Measurements from ENCODE around the gene NPDC1.
"Not testable (repeated sequence)": the region's sequence is repeated elsewhere in the genome, so short reads cannot be mapped to it uniquely, and the experiment has no call there.

The NPDC1 gene

DNA sequence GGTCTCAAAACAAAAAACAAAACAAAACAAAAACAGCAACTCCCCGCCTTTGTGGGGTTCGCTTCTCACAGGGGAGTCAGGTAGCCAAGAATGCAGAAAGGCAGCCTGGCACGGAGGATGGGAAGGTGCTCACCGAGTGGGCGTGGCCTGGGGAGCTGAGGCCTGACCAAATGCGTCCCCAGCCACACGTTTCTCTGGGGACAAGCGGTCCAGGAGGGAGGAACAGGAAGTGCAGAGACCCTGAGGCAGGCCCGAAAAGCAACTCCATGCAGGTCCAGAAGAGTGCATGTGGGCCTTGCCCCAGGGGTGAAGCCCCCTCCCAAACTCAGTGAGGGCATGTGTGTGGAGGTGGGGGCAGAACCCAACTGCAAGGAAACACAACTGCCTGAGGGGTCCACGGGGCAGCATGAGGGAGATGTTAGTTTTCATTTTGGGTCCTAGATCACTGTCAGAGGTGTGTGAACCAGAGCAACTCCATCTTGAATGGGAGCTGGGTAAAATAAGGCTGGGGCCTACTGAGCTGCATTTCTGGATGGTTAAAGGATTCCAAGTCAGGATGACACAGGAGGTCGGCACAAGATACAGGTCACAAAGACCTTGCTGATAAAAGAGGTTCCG is 28.8 kb upstream of the NPDC1 start:
- DNase-seq = no peak

DNA sequence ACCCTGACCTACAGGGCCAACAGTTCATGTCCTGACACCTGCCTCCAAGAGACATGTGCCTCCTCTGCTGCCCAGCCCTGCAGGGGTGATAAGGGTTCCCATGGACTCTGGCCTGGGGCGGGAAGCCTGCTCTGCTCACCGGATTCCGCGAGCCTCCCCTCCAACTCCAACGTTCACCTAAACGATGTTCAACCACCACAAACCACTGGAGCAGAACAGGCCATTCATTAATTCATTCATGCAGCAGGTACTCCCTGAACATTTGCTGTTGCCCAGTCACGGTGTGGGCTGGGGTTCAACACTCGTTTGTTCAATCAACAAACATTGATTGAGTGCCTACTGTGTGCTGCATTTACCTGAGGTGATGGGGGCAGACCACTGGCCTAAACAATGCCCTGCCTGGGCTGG is 28.0 kb upstream of the NPDC1 start:
- no peak for DNase-seq

DNA sequence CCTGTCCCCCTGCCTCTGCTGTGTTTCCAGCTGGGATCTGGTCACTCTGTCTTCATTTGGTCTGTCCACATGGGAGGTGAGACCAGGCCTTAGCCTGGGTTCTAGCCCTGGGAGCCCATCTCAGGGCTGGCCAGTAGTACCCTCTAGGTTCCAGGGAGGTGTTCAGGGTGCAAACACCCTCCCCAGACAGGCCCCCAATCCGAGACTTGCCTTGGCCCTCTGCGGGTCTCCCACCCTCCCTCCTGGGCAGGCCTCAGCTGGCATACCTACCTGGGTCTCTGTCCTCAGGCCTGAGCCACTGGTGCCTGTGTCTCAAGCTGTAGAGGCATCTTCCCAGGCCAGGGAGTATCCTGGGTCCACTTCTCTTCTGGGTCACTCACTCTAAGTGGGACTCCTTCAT is 25.3 kb upstream of the NPDC1 start:
- no peak for DNase-seq

DNA sequence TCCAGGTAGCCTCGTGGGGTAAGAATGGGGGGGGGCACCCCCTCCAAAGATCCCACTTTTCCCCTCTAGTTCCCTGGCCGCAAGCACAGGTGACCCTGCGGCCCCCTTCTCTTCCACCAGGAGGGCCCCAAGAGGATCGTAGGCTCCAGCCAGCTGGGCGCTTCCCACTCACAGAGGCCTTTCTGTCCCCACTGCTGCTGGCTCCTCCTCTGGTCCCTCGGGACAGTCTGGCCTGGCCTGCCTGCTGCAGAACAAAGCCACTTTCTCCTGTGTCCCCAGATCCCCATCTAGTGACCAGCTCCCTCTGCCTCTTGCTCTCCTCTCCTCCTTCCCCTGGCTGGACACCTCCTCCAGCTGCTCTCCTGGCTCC is 24.9 kb upstream of the NPDC1 start:
- DNase-seq = no peak

DNA sequence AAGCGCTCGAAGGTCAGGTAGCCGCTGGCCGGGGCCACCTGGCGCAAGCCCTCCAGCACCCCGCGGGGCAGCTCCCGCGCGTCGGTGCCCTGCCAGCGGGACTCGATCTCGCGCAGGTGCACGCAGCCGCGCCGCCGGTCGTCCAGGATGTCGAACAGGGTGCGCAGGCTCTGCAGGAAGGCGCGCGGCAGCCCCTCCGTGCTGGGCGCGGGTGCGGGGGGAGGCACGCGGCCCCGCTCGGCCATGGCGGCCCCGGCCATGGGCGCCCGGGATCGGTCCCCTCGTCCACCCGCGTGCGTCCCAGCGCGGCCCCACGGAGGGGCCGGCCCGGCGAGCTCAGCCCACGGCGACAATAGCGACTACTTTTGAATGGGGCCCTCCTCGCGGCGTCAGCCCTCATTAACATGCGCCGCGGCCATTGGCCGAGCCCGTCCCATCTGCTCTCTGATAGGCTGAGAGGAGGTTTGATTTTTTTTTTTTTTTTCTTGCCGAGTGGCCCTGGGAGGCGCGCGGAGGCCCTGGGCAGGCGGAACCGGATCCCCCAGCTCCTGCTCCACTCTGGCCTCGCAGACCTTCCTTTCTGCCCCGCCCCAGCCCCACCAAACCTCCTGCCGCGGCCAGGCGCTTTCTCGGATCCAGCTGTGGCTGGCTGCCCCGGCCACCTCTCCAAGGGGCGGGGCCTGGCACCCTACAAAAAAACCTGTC is 24.4 kb upstream of the NPDC1 start, which contains the start of gene SAPCD2:
Gene SAPCD2, minus strand, starts transcription at position 357 of the 705 bp plus-strand sequence. Its CDS starts 97 bp downstream, at position 260.
- peak; percentile 70 to 92 (median 82) for DNase-seq

DNA sequence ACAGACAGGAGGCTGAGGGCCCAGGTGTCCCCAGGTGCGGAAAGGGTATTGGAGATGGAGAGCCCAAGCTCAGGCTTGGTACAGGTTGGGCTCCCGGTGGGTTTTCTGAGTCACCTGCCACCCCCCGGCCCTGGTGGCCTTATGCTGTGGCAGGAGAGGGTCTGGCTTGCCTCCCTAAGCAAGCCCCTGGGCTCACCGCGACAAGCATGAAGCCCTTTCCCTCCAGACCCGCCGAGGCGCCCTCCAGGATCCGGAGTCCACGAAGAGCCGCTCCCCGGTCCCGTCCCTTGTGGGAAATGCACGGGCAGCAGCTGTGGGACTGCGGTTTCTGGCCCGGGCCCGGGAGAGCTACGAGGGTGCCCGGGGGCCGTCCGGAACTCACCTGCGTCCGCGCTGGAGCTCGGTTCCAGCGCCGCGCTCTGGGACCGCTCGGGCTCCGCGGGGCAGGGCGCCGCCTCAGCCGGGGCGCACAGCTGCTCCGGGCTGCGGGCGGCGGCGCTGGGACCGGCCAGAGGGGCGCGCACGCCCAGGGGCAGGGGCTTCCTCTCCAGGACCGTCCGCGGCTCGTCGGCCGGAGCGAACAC is 23.6 kb upstream of the NPDC1 start:
- no peak for DNase-seq

DNA sequence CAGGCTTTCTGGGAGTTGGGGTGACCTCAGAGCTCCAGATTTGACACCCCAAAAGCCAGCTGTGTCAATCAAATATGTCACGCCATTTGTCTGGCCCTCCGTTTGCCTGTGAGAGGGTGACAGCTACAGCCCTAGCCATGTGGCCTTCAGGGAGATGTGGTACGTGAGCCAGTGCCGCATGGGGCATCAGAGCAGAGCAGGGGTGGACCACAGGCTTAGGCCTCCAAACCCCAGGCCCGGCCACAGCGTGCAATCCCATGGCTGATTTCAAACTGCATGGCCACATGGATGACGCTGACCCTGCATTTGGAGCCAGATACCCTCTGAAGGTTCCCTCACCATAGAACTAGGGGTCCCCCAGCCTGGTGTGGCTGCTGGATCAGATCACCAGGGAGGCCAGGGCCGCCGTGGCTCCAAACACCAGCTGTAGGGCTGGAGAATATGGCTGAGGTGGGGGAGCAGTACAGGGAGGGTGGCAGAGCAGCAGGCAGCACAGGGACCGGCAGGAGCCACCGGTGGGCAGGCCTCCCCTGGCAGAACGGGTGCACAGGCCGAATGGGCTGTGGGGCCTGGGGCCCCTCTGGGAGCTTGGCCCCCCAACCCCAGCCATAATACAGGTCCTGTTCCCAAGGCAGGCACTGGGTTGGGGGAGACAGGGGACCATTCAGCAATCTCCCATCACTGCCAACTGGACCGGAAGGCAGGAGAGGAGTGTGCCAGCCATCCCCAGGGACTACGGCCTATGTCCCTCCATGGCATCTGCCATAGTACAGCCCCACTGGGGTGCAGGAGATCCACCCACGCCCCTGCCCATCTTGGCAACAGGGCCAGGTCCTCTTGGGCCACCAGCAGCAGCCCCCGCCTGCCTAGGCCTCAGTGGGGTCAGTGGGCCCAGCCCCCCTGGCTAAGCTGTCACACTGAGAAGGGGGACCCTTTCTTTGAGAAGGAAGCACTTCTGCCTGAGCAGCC is 22.8 kb upstream of the NPDC1 start:
- no peak for DNase-seq

DNA sequence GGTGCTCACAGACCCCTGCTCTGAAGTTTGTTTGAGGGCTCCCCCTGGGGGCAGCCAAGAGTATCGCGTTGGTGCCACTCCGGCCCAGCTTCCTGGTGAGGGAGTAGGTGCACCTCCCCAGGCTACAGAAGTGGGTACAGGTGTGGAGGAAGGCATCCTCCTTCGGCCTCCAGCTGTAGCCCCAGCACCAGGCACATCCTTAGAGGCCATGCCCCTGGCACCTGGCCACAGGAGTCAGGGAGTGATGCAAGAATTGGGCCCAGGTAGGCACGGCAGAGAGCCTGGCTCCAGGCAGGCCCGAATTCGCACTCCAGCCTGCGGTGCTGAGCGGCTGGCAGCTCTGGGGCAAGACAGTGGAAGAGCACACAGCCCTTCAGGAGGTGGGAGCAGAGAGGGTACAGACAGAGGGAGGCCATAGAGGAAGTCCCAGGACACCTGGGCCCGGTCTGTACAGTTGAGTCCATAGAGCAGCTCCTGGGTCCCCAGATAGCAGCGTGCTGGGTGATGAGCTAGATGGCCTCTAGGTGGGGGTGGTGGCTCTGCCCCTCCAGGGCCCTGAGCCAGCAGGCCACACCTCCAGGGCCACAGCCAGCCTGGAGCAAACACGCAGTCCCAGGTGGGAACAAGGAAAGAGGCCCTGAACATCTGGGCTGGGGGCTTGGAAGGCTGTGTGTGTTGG is 22.0 kb upstream of the NPDC1 start:
- DNase-seq = peak; percentile 74 to 89 (median 80)

DNA sequence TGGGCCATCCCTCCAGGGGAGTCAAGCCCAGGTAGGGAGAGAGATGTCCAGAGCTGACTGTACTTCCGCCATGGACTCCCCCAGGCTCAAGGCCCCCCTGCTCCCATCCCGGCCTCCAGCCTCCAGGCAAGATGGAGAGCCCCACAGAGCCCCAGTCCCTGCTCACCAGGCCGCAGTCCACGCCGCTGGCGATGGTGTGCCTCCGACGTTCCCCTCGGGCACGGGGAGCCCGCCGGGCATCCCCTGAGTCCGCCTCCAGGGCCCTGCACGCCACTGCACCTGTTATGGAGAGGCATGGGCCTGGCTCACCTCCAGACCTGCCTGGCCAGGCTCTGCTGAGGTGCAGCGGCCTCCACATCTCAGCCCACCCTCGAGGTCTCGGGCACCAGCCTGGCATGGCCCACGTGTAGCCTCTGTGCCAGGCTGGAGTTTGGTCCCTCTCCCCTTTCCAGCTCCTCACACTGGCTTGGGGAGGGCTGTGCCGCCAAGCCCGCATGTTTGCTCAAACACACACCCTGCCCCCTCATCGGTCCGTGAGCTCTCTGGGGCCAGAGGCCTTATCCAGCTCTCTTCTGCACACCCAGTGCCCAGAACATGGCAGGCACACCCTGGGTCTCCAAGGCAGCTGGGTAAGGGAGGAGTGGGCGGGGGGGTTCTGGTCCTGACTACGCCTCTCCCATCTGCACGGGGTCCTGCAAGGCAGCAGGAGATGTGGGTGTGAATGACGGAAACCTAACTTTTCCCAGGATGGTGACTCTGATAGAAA is 20.3 kb upstream of the NPDC1 start:
- DNase-seq = no peak

DNA sequence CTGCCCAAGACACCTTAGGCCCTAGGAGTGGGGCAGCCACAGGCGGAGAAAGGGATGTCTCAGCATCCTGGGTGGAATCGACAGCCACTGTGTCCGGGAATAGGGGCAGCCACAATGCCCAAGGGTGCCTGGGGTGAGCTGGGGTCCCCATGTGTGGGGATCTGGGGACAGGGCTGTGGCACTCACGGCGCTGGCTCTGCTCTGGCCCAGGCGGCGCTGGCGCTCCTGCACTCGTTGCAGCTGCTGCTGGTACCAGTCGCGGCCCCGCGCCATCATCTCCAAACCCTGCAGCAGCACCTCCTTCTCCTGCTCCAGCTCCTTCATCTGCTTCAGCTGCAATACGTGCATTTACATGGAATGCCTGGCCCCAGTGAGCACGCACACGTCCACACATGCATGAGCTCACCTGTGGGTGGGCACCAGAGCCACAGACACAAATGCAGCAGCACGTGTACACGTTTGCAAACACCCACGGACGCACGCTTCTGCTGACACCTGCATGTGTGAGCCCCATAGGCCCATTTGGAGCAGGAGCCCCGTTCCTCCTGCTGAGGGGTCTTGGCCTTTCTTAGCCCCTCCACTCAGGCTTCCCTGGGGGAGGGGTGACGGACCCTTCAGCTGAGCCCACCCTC is 19.5 kb upstream of the NPDC1 start:
- DNase-seq = no peak

DNA sequence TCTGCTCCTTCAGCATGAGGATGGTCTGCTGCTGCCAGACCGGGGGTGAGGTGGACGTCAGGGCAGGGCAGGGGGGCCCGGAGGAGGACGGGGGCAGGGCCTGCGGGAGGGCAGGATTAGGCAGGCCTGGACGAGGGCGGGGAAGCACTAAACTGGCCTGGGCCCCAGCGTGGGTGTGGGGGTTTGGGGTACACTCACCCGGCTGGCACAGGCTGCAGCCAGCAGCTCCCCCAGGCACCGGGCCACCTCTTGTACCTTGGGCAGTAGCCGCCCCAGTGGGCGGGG is 18.8 kb upstream of the NPDC1 start:
- no peak for DNase-seq

DNA sequence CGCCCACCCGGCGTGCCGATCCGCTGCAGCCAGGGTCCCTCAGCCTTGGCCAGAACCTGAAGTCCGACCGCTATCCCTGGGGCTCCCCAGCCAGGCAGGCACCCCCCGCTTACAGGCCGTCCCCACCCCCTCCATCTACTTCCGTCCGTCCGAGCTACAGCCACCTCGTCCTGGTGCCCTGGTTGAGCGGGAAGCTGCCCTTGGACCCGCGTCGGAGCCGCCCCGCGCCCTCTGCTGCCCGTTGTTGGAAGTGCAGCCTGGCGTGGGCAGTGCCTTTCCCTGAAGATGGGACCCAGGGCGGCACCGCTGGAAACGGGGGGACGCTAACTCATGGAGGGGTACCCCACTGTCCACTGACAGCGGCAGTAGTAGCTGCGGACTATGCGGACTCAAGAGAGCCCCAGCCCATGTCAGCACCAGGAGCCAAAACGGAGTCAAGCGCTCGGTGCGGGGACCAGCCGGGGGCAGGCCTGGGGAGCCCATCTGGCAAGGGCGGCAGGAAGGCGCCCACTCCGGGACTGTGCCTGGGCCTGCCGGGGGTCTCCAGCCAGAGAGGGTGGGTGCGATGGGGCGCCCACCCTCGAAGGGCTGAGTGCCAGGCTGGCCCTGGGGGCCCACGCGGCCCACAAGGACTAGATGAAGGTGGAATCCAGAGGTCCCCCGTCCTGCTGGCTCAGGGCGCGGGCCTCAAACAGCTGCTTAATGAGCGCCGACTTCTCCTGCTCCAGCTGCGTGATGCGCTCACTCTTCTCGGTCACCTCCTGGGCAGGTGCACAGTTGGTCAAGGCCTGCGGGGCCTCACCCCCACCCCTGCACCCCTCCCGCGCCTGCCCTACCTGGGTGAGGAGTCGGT is 18.3 kb upstream of the NPDC1 start:
- peak in 5 of 6 experiments; percentile 22 to 50 (median 30) for DNase-seq

DNA sequence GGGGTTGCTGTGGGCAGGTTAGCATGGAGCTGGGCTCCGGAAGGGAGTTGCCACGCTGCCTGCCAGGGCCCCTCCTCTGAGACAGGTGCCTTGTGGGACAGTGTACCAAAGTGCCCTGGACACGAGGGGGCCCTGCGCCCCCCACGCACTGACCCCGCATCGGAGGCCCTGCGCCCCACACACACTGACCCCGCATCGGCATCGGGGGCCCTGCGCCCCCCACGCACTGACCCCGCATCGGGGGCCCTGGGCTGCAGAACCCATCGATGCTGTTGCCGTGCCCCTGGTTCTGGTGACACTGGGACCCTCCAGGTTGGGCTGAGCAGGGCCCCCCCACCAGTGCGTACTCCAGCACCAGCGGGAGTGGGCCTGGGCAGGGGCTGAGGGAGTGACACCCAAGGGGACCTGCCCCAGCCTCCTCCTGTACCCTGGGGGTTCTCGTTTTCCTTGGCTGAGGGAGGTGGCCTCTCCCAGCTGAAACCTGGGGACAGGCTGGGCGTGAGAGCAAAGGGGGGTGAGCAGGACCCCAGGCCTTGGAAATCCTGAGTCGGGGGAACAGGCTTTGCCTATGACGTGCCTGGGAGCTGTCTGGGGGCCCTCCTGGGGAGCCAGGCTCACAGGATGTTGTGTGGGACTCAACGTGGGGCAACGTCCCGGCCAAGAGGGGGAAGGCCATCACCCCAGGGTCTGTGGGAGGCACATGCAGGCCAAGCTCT is 17.5 kb upstream of the NPDC1 start:
- DNase-seq = no peak

DNA sequence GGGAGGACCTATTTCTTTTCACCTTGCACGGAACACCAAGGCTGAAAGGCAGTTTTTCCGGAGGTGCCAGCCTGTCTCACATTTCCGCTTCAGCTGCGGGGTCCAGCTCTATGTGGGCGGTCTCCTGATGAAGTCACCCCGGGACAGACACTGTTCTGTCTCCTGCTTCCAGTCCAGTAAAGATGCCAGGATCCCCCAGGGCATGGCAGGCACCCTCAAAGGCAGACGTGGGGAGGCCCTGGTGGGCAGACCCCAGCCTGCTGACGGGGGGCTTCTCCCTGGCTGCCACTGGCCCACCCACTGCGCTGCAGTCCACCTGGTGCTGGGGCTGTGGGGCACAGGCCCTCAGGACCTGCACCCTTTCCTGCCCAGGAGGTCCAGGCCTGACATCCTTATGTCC is 16.8 kb upstream of the NPDC1 start:
- not testable (repeated sequence) for DNase-seq

DNA sequence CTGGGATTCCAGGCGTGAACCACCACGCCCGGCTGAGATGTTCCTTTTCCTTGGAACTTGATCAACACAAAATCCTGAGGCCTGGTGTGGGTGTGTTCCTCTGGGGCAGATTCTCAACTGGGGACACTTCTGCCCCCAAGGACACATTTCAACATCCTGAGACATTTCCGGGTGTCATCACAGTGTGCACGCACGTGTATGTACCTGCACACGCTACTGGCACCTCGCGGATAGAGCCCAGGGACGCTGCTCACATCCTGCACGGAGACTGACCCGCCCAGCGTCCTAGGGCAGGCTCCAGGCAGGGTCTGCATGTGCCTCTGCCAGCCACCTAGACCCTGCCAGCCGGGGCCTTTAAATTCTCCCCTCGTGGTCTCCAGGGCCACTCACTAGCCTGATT is 16.4 kb upstream of the NPDC1 start:
- no peak for DNase-seq

DNA sequence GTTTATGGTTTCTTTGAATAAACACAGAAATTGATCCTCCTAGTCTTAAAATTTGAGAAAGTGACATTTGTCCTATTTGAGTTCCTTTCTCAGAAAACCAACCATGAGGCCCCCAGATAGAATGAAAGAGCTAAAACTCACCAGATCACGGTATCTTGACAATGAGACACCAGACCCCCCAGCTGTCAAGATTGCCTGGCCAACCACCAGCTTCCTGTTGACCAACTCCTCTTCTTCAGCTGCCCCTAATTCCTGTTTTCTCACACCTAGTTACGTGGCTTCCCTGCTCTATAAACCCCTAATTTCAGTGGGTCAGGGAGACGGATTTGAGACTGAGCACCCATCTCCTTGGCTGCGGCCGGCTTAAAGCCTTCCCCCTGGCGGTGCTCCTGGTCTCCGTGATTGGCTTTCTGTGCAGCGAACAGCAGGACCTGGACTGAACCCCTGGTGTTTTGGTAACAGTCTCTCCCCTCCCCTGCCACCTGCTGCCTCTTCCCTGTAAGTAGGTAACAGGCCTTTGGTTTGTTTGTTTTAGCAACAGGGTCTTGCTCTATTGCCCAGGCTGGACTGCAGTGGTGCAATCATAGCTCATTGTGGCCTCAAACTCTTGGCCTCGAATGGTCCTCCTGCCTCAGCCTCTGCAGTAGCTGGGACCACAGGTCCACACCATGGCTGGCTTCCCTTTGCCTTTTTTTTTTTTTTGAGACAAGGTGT is 12.7 kb upstream of the NPDC1 start:
- no peak for DNase-seq

DNA sequence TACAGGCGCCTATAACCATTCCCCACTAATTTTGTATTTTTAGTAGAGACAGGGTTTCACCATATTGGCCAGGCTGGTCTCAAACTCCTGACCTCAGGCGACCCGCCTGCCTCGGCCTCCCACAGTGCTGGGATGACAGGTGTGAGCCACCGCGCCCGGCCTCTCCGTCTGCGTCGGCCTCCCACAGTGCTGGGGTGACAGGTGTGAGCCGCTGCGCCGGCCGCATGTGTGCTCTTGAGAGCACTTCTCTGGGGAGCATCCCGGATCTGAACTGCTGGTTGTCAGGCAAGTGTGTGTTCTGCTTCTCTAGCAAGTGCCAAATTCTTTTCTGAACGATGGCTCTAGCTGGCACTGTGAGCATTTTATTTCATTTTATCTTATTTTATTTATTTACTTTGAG is 11.6 kb upstream of the NPDC1 start:
- DNase-seq = no peak

DNA sequence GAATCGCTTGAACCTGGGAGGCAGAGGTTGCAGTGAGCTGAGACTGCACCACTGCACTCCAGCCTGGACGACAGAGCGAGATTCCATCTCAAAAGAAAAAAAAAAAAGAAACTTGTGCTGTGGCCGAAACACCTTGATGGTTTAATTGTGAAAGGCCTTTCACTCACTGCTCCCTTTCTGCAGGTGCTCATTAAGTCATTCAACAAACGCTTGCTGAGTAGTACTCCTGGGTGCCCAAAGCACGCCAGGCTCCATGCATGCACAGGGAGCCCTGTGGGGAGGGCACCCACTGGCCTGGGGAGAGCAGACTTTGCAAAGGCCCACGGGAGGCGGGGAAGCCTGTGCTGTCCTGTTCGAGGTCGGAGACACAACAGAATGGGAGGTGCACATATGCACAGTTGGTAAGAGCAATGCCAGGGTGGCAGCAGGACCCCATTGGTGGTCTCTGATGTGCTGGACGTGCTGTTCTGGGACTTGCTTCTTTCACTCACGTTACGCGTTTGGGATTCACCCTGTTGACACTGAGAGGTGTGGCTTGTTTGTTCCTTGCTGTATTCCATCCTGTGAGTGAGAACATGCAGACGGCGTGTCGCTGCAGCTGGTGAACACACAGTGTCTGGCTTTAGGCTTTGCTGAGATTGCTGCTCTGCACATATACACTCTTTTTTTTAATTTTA is 10.9 kb upstream of the NPDC1 start:
- no peak for DNase-seq
